GM18508 (cell line): ENCODE results near the gene RTCB.
"Not testable (repeated sequence)": the region's sequence is repeated elsewhere in the genome, so short reads cannot be mapped to it uniquely, and the experiment has no call there.

Experiments
- ATAC-seq: cut with Tn5 transposase; IDR thresholded peaks from one replicate; pipeline ENCODE4 v1.9.1; 2021; ENCODE audit warnings: moderate number of reproducible peaks; ENCODE audit not compliant: insufficient read depth, unreplicated experiment

The RTCB gene

GRCh38 chr22:32396255-32396654 lies 15.8 kb downstream of the RTCB start:
- ATAC-seq: no peak

DNA sequence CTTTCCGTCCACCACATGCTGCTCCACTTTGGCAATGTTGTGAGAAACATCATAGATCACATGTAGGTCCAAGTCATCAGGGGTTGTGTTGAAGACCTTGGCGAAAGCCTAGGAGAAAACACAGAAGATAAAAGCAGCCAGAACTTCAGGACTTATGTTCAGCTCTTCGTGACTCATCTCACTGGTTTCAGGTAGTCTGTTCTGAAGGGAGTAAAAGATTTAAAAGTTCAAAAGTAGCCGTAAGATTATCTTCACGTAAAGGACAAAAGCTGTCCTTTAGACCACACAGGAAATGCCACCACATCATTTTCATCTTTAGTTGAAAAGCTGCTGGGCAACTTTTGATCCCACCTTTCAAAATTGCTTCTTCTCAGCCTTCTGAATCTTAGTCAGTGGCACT lies 16.9 kb downstream of the RTCB start:
- no peak for ATAC-seq

DNA sequence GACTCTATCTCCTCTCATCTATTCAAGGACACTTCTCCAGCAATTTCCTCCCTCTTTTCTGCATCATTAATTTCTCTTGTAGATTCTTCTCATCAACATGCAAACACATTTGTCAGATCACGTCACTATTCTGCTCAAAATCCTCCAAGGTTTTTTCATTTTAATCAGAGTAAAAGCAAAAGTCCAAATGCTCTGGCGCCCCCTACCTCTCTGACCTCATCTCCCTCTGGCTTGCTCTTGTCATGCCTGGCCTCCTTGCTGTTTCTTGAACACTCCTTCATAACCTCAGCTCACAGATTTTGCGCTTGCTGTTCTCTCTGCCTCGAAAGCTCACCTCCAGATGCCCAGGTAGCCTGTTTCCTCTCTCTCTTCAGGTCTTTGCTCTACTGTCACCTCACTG lies 22.4 kb downstream of the RTCB start:
- no peak for ATAC-seq

DNA sequence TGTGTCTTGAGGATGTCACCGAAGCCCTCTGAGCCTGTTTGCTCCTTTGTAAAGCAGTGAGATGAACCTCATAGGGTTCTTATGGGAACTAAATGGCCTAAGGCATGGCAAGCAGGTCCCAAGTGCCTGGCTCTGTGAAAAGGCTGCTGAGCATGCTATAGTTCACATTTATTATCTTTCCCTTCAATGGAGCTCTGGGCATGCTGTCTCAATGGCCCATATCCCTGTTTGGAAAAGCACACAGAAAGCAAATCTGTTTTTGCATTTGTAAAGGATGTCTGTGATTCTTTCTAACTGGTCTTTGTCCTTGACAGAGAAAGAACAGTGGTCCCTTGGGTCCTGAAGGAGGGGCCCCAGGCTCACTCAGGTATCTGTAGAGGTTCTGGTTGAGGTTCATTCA lies 26.4 kb downstream of the RTCB start:
- no peak for ATAC-seq

DNA sequence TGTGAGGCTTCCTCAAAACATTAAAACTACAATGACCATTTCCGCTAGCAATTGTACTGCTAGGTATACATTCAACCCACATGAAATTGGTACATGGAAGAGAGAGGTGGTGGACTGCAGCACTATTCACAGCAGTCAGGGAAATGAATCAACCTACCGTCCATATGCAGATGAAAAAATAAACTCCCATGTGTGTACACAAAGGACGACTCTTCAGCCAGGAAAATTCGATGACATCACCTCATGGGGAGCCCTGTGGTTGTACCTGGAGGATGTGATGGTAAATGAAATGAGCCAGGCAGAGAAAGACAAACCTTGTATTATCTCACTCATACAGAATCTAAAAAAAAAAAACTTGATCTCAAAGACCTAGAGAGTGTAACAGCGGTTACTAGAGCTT lies 31.1 kb downstream of the RTCB start:
- no peak for ATAC-seq

GRCh38 chr22:32378707-32379272 lies 33.3 kb downstream of the RTCB start:
- ATAC-seq: no peak

GRCh38 chr22:32376681-32377080 lies 35.4 kb downstream of the RTCB start:
- no peak for ATAC-seq

- ATAC-seq: no peak
Observed at GRCh38 chr22:32375678-32376450, 36.2 kb downstream of the RTCB start.

DNA sequence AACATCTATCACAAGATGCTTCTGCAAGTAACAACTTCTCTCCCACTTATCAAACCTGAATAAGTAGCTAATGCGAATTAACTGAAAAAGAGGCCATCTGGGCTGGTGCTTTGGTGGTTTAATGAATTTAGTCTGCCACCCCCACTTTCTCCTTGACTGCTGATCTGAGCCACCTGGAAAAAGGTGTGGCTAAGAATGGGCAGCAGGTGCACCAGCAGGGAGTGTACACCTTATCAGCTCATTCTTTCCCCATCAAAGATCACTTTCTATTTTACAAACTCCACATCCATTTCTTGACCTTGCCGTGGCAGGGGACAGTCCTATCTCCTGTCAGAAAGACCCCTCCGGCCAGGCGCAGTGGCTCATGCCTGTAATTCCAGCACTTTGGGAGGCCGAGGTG lies 47.8 kb downstream of the RTCB start:
- no peak for ATAC-seq

GRCh38 chr22:32361257-32361656 lies 50.8 kb downstream of the RTCB start:
- no peak for ATAC-seq

DNA sequence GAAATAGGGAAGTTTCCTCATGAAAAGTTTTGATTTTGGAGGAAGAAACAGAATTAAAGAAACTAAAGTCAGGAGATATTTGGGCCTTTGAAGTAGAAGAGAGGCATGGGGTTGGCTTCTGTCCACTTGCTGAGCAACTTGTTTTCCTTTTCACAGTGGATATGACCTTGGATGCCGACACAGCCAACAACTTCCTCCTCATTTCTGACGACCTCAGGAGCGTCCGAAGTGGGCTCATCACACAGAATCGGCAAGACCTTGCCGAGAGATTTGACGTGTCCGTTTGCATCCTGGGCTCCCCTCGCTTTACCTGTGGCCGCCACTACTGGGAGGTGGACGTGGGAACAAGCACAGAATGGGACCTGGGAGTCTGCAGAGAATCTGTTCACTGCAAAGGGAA lies 52.0 kb downstream of the RTCB start:
- ATAC-seq: not testable (repeated sequence)

DNA sequence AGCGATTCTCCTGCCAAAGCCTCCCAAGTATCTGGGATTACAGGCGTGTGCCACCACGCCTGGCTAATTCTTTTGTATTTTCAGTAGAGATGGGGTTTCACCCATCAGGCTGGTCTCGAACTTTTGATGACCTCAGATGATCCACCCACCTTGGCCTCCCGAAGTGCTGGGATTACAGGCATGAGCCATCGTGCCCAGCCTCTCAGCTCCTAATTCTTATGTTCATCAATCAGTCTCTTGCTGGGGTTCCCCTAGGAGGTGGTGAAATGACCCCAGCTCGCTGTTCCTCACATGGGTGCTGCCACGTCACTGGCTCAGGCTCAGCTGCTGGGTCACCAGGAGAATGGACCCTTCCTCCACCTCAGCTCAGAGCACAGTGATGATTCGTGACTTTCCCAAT lies 54.5 kb downstream of the RTCB start, which contains the start of gene RFPL3:
Gene RFPL3 (plus strand): TSS at position 301 of the 400 bp plus-strand sequence. CDS start 205 bp downstream, outside the sequence.
- not testable (repeated sequence) for ATAC-seq

DNA sequence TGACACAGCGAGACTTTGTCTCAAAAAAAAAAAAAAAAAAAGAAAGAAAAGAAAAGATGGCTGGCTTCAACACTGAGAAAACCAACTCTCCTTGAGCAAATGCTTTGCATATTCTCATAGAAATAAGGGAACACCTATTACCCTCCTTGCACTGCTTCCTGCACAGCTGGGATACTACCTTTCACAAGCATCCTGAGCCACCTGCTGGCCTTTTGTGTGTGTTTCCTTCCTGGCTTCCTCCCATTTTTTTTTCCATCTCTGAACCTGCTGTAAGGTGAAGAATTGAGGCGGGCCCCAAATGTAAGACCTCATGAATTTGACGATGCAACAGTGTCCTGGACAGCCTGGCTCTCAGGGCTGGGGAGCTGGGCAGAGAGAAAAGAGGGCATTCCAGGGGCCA lies 56.3 kb downstream of the RTCB start:
- no peak for ATAC-seq

GRCh38 chr22:32354360-32355351 lies 57.4 kb downstream of the RTCB start:
- no peak for ATAC-seq

DNA sequence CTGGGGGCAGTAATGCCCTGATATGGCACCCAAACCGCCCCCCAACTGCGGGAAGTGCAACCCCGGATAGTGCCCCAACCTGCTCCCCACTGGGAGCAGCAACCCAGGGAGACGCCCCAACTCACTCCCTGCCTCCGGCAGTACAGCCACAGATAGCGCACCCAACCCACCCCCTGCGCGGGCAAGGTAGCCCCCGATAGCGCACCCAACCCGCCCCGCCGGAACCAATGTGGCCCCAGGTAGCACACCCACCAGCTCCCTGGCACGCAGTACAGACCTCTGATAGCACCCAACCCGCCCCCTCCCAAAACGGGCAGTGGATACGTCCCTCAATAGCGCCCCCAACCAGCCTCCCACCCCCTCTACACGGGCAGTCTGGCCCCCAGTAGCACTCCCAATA lies 58.2 kb downstream of the RTCB start:
- no peak for ATAC-seq

- ATAC-seq: no peak
Observed at GRCh38 chr22:32353292-32353691, 58.8 kb downstream of the RTCB start.

DNA sequence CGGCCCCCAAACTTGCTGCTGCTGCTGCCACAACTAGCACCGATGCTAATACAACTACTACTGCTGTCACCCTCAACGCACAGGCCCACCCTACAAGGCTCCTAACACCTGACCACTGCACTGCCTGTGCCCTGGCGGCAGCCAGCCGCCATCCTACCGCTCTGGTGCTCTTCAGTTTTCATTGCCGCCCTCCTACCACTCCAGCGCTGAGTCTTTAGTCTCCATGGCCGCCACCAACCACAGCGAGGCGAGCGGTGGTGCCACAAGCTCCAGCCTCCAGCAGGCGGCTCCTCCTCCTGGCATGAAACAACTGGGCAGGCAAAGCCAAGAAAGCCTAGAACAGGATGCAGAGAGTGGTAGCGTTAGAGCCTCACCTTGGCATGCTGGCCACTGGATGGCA lies 59.4 kb downstream of the RTCB start:
- no peak for ATAC-seq

DNA sequence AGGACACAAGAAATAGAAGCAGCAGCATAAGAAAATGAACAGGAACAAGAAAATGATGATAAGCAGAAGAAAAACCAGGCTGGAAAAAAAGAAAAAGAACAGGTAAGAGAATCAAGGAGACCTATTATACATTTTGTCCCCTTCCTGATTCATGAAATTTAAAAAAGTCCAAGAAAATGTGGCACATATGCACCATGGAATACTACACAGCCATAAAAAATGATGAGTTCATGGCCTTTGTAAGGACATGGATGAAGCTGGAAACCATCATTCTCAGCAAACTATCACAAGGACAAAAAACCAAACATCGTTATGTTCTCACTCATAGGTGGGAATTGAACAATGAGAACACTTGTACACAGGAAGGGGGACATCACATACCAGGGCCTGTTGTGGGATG lies 60.2 kb downstream of the RTCB start:
- ATAC-seq: not testable (repeated sequence)

GRCh38 chr22:32348031-32348611 lies 63.9 kb downstream of the RTCB start:
- ATAC-seq: no peak

DNA sequence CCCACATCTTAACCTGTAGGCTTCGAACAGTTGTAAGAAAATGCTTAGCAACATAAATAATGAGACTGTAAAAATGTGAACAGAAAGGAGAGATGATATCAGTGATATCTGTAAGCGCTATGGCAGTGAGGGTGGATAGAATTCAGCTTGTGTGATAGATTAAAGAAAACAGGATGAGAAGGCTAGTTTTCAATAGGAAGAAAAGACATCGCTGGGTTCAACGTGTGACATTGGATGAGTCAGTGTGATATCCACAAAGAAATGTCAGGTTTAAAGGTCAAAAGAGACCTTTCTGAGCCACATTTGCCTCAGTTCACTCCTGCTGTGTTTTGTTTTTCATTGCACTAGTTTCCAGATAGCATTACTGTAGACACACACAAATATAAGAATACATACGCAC lies 68.1 kb downstream of the RTCB start:
- no peak for ATAC-seq

- ATAC-seq: no peak
Observed at GRCh38 chr22:32342977-32343376, 69.1 kb downstream of the RTCB start.
